ENCODE results near the gene TUSC2. TPM values are rescaled to one million over a fixed set of nuclear protein-coding genes. Genes with fewer than 3 reads are reported as not detected.

The TUSC2 gene
- total and polyA plus RNA-seq, 2 of the 13 experiments (the other 11 are each of a cell fraction or from before 2014, with no cell fraction given): 36.7 to 39.1 TPM

DNA sequence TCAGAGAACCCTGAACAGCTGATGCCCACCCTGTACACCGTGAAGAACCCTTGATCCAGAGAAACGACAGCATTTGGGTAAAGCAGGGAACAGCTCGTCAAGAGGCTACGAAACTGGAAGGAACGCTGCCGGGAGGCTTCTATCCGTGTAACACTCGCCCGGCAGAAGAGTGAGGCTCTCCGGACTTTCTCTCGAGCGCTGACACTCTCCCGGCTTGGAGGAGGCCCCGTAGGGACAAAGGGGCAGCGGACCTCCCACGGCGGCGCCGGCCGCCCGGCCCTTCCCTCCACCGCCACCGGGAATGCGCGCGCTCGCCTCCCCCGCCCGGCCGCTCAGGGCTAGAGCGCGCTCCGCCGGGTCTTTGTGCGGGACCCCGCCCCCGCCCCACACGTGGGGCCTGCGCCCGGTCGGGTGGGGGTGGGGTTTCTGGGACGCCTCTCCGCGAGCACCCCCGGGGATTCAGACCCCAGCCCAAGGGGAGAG is 7.1 kb downstream of the TUSC2 start (continued):
- TF ChIP-seq, protein P1, sequence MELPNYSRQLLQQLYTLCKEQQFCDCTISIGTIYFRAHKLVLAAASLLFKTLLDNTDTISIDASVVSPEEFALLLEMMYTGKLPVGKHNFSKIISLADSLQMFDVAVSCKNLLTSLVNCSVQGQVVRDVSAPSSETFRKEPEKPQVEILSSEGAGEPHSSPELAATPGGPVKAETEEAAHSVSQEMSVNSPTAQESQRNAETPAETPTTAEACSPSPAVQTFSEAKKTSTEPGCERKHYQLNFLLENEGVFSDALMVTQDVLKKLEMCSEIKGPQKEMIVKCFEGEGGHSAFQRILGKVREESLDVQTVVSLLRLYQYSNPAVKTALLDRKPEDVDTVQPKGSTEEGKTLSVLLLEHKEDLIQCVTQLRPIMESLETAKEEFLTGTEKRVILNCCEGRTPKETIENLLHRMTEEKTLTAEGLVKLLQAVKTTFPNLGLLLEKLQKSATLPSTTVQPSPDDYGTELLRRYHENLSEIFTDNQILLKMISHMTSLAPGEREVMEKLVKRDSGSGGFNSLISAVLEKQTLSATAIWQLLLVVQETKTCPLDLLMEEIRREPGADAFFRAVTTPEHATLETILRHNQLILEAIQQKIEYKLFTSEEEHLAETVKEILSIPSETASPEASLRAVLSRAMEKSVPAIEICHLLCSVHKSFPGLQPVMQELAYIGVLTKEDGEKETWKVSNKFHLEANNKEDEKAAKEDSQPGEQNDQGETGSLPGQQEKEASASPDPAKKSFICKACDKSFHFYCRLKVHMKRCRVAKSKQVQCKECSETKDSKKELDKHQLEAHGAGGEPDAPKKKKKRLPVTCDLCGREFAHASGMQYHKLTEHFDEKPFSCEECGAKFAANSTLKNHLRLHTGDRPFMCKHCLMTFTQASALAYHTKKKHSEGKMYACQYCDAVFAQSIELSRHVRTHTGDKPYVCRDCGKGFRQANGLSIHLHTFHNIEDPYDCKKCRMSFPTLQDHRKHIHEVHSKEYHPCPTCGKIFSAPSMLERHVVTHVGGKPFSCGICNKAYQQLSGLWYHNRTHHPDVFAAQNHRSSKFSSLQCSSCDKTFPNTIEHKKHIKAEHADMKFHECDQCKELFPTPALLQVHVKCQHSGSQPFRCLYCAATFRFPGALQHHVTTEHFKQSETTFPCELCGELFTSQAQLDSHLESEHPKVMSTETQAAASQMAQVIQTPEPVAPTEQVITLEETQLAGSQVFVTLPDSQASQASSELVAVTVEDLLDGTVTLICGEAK (IDR thresholded peaks at IDR 0.05): no peak
- TF ChIP-seq, protein P1 (CRISPR knock-in tag; IDR thresholded peaks at IDR 0.05): no peak
- TF ChIP-seq ZNF746 (CRISPR knock-in tag; IDR thresholded peaks at IDR 0.05): 0 out of 2 replicates have a peak, but pooled peaks have one; percentile 11
- TF ChIP-seq ZBTB7B (CRISPR knock-in tag; IDR thresholded peaks at IDR 0.05): 0 out of 2 replicates have a peak, but pooled peaks have one; percentile 15
- TF ChIP-seq ZNF335 (CRISPR knock-in tag; IDR thresholded peaks at IDR 0.05): no peak
- TF ChIP-seq ZNF501 (CRISPR knock-in tag; IDR thresholded peaks at IDR 0.05): peak; percentile 21; the same call in 1 of the 2 replicates
- TF ChIP-seq, protein P2, sequence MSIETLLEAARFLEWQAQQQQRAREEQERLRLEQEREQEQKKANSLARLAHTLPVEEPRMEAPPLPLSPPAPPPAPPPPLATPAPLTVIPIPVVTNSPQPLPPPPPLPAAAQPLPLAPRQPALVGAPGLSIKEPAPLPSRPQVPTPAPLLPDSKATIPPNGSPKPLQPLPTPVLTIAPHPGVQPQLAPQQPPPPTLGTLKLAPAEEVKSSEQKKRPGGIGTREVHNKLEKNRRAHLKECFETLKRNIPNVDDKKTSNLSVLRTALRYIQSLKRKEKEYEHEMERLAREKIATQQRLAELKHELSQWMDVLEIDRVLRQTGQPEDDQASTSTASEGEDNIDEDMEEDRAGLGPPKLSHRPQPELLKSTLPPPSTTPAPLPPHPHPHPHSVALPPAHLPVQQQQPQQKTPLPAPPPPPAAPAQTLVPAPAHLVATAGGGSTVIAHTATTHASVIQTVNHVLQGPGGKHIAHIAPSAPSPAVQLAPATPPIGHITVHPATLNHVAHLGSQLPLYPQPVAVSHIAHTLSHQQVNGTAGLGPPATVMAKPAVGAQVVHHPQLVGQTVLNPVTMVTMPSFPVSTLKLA (IDR thresholded peaks at IDR 0.05): peak; percentile 50; the same call in 1 of the 2 replicates
- no peak for TF ChIP-seq RFX3 (CRISPR knock-in tag; IDR thresholded peaks at IDR 0.05)
- 0 out of 2 replicates have a peak, but pooled peaks have one; percentile 38 for TF ChIP-seq ZNF788 (CRISPR knock-in tag; IDR thresholded peaks at IDR 0.05; ENCODE audit: borderline replicate concordance)
- no peak for TF ChIP-seq SIX1 (CRISPR knock-in tag; IDR thresholded peaks at IDR 0.05; ENCODE audit: borderline replicate concordance)
- TF ChIP-seq ZKSCAN8 (CRISPR knock-in tag; IDR thresholded peaks at IDR 0.05; ENCODE audit: borderline replicate concordance): no peak
- peak; percentile 6 for TF ChIP-seq HNRNPK (IDR thresholded peaks at IDR 0.05; ENCODE audit: low read depth, low read length, poor library complexity, severe bottlenecking)
- TF ChIP-seq, protein P3, sequence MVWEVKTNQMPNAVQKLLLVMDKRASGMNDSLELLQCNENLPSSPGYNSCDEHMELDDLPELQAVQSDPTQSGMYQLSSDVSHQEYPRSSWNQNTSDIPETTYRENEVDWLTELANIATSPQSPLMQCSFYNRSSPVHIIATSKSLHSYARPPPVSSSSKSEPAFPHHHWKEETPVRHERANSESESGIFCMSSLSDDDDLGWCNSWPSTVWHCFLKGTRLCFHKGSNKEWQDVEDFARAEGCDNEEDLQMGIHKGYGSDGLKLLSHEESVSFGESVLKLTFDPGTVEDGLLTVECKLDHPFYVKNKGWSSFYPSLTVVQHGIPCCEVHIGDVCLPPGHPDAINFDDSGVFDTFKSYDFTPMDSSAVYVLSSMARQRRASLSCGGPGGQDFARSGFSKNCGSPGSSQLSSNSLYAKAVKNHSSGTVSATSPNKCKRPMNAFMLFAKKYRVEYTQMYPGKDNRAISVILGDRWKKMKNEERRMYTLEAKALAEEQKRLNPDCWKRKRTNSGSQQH (CRISPR knock-in tag; IDR thresholded peaks at IDR 0.05; ENCODE audit: low read depth): peak; percentile 55; the same call in 1 of the 2 replicates
- TF ChIP-seq ZNF225 (CRISPR knock-in tag; IDR thresholded peaks at IDR 0.05): peak; percentile 18; the same call in 1 of the 2 replicates
- peak; percentile 97 for TF ChIP-seq MXI1 (IDR thresholded peaks at IDR 0.05; ENCODE audit: borderline replicate concordance, low read depth, low read length)
- no peak for TF ChIP-seq ZFP36L1 (CRISPR knock-in tag; IDR thresholded peaks at IDR 0.05)

Measured in HepG2 (cell line).